Parathyroid adenoma (tissue), 2 donors: ENCODE results near the gene WDR72.

Experiments used
- H2AFZ ChIP-seq: fragments of 300-600 bp; sonication (generic); one replicate; pipeline ENCODE4 v1.7.0; 2017; ENCODE audit warnings: antibody characterized with exemption, mild to moderate bottlenecking
- H3K27ac ChIP-seq: fragments of 300-600 bp; sonication (generic); one replicate; pipeline ENCODE4 v1.7.0; 2017
- H3K27me3 ChIP-seq: fragments of 300-600 bp; sonication (generic); one replicate; pipeline ENCODE4 v1.7.0; 2017; ENCODE audit warnings: low read length; ENCODE audit not compliant: control insufficient read depth, insufficient read depth
- H3K36me3 ChIP-seq: fragments of 300-600 bp; sonication (generic); one replicate; pipeline ENCODE4 v1.7.0; 2017; ENCODE audit warnings: low read length; ENCODE audit not compliant: control insufficient read depth, insufficient read depth
- H3K4me1 ChIP-seq: fragments of 300-600 bp; sonication (generic); one replicate; pipeline ENCODE4 v1.7.0; 2017; ENCODE audit warnings: control low read depth
- H3K4me2 ChIP-seq: fragments of 300-600 bp; sonication (generic); one replicate; pipeline ENCODE4 v1.7.0; 2017; ENCODE audit warnings: low read length
- H3K4me3 ChIP-seq: fragments of 300-600 bp; sonication (generic); one replicate; pipeline ENCODE4 v1.7.0; 2017; ENCODE audit warnings: low read depth, low read length
- H3K79me2 ChIP-seq: fragments of 300-600 bp; sonication (generic); one replicate; pipeline ENCODE4 v1.7.0; 2017; ENCODE audit warnings: control low read depth
- H3K9ac ChIP-seq: fragments of 300-600 bp; sonication (generic); one replicate; pipeline ENCODE4 v1.7.0; 2017; ENCODE audit warnings: mild to moderate bottlenecking
- H3K9me3 ChIP-seq: fragments of 300-600 bp; sonication (generic); one replicate; pipeline ENCODE4 v1.7.0; 2017; ENCODE audit warnings: low read length; ENCODE audit not compliant: control insufficient read depth
- TF ChIP-seq, protein P1 (sequence below): fragments of 300-600 bp; sonication (generic); IDR thresholded peaks from one replicate; pipeline ENCODE4 v1.7.0; 2017; ENCODE audit warnings: antibody characterized with exemption, mild to moderate bottlenecking
- donor health status: primary hyperparathyroidism.

Gene WDR72

DNA sequence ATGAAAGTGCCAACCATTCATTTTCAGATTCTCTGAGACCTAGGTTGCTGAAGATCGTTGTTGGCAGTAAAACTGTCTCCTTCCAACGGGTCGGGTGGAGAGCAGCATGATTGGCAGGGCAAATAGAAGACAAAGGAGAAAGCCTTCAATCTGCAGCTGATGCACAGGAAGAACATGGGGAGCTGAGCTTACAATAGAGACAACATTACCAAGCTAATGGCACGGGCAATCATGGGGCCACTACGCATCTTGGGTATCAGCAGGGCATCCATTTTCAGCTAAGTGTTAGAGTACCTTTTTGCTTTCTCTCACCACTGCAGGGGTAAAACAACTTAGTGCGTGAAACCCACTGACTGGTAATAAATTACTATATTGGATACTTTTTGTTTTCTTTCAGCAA lies 114.8 kb downstream of the WDR72 start:
- TF ChIP-seq, protein P1, sequence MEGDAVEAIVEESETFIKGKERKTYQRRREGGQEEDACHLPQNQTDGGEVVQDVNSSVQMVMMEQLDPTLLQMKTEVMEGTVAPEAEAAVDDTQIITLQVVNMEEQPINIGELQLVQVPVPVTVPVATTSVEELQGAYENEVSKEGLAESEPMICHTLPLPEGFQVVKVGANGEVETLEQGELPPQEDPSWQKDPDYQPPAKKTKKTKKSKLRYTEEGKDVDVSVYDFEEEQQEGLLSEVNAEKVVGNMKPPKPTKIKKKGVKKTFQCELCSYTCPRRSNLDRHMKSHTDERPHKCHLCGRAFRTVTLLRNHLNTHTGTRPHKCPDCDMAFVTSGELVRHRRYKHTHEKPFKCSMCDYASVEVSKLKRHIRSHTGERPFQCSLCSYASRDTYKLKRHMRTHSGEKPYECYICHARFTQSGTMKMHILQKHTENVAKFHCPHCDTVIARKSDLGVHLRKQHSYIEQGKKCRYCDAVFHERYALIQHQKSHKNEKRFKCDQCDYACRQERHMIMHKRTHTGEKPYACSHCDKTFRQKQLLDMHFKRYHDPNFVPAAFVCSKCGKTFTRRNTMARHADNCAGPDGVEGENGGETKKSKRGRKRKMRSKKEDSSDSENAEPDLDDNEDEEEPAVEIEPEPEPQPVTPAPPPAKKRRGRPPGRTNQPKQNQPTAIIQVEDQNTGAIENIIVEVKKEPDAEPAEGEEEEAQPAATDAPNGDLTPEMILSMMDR, result no peak
- H3K79me2 ChIP-seq, result no peaks in the 10 kb centered on the region
- H3K27ac ChIP-seq, result no peak overlapping the region
- no peak overlapping the region for H3K9ac ChIP-seq
- no peaks in the 10 kb centered on the region for H3K4me1 ChIP-seq
- H3K36me3 ChIP-seq, result no peaks in the 10 kb centered on the region
- no peak overlapping the region for H3K4me3 ChIP-seq
- H2AFZ ChIP-seq, result no peak overlapping the region
- no peak overlapping the region for H3K4me2 ChIP-seq
- H3K27me3 ChIP-seq, result no peaks in the 10 kb centered on the region
- no peaks in the 10 kb centered on the region for H3K9me3 ChIP-seq

DNA sequence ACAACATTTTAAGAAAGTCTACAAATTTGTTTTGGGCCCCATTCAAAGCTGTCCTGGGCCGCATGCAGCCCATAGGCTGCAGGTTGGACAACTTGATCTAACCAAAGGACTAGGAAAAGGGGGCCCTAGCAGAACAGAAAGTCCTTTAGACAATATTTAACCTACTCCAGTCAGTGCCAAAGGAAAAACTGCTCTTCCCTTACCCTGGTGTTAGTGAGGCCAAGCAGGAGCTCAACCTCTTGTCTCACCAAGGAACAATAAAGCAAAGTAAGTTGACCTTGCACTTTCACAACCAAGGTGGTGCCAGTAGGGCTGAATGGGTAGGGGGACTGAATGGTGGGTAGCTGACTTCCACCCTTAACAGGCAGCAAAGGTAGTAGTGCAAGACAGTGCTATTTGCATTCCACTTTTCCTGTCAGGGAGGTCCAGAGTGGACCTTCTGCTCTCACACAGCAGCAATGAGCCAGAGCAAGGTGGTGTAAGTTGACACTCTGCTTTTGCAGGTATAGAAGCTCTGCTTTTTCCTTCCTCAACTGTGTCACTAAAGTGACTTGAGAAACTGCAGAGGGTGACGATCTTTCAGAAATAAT lies 124.9 kb downstream of the WDR72 start:
- no peak overlapping the region for H3K27ac ChIP-seq
- no peaks in the 10 kb centered on the region for H3K36me3 ChIP-seq
- H2AFZ ChIP-seq, result no peak overlapping the region
- H3K9me3 ChIP-seq, result no peaks in the 10 kb centered on the region
- H3K4me2 ChIP-seq, result no peak overlapping the region
- no peak overlapping the region for H3K9ac ChIP-seq
- H3K4me3 ChIP-seq, result no peak overlapping the region
- no peaks in the 10 kb centered on the region for H3K27me3 ChIP-seq
- TF ChIP-seq, protein P1, result no peak
- H3K4me1 ChIP-seq, result no peaks in the 10 kb centered on the region
- no peaks in the 10 kb centered on the region for H3K79me2 ChIP-seq

DNA sequence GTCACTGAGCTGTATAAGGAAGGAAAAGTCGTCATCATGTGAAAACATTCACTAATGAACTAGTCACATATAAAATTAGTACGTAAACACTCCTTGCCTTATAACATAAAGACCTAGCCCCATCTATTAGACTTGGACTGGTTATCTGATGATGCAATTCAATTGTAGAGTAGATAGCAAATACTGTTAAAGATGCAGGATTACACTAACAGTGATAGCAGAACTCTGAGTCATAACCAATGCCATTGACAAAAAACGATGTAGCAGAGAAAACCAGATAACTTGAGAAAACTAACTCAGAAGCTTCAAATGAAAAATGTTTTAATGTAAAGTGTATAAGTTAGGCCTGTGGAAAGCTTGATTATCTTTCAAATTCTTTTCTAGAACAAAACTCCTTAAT lies 132.2 kb downstream of the WDR72 start:
- TF ChIP-seq, protein P1, result no peak
- H3K4me1 ChIP-seq, result no peaks in the 10 kb centered on the region
- H3K27me3 ChIP-seq, result no peaks in the 10 kb centered on the region
- no peaks in the 10 kb centered on the region for H3K9me3 ChIP-seq
- no peak overlapping the region for H2AFZ ChIP-seq
- no peak overlapping the region for H3K27ac ChIP-seq
- no peak overlapping the region for H3K4me2 ChIP-seq
- no peaks in the 10 kb centered on the region for H3K79me2 ChIP-seq
- no peak overlapping the region for H3K4me3 ChIP-seq
- H3K36me3 ChIP-seq, result no peaks in the 10 kb centered on the region
- H3K9ac ChIP-seq, result no peak overlapping the region

DNA sequence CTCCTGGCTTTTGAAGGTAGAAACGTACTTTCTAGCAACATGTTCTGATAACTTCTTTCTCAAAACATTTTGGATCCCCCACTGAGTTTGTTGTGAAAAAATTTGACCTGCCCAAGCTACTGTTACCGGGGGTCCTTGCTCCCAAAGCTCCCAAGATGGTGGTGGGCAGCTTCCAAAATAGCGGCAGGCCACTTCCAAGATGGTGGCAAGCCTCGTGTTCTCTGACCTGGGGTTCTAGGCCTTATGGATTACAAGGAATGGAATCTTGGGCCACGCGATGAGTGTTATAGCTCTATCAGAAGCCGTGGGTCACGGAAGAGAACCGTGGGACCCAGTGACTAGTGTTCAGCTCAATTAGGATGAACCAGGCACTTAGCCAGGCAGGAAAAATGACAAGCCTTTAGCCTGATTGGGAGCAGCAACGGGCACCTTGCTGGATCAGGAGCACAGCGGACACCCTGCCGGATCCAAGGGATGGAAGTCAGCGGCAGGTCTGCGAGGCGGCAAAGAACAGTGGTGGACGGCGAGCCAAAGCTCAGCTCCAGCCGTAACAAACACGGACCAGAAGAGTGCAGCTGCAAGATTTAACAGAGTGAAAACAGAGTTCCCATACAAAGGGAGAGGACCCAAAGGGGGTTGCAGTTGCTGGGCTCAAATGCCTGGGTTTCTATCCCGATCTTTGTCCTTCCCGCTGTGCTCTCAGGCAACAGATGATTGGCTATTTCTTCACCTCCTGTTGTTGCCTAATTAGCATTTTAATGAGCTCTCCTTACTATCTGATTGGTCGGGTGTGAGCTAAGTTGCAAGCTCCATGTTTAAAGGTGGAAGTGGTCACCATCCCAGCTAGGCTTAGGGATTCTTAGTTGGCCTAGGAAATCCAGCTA lies 133.3 kb downstream of the WDR72 start:
- Histone ChIP-seq H3K9ac (no peak overlapping the region), H3K27me3 (no peaks in the 10 kb centered on the region), H3K4me1 (no peaks in the 10 kb centered on the region), H3K4me3 (no peak overlapping the region), H3K9me3 (no peaks in the 10 kb centered on the region), H2AFZ (no peak overlapping the region), H3K4me2 (no peak overlapping the region), H3K36me3 (no peaks in the 10 kb centered on the region), H3K27ac (no peak overlapping the region), H3K79me2 (no peaks in the 10 kb centered on the region)
- TF ChIP-seq, protein P1, result no peak
